Measurements from ENCODE around the gene KLHL42.
A peak's percentile ranks its signal among the peaks of the same experiment; 100 is the strongest.

Gene KLHL42

DNA sequence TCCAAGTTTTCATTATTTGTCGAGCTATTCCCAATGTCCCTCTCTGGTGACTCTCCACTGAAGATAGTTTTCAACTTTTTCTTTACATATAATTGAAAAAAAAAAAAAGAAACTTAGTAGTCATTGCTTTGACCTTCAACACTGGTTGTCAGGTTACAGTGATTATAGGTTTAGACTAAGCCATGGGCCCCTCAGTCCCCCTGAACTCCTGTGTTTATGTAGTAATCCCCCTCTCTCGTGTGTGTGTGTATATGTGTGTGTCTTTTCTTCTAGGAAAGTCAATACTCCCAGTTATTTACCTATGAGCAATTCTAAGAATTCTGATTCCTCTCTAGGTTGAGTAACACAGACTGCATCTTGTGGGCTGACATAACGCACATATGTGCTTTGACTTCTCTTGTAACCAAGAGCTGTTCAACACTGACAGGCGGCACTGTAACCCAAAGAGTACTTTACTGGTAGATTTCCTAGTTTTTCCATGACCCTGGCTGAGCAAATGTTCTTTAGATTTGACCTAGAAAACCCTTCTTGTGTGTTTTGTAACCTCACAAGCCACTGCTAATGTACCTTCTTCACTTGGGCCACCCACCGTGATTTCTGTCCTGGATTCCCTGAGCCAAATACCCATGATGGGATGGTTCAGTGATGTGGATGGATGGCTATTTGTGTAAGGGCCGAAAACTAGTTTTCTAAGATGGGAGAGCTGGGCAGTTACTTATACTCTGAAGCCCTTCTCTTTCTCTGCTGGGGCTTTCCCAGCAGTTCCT is 15.0 kb downstream of the KLHL42 start:
- DNase-seq (ENCODE audit: low read depth): peak; percentile 43
- no peak overlapping the region for H3K4me3 ChIP-seq (ENCODE audit: low read depth, low read length)
- TF ChIP-seq, protein P1, sequence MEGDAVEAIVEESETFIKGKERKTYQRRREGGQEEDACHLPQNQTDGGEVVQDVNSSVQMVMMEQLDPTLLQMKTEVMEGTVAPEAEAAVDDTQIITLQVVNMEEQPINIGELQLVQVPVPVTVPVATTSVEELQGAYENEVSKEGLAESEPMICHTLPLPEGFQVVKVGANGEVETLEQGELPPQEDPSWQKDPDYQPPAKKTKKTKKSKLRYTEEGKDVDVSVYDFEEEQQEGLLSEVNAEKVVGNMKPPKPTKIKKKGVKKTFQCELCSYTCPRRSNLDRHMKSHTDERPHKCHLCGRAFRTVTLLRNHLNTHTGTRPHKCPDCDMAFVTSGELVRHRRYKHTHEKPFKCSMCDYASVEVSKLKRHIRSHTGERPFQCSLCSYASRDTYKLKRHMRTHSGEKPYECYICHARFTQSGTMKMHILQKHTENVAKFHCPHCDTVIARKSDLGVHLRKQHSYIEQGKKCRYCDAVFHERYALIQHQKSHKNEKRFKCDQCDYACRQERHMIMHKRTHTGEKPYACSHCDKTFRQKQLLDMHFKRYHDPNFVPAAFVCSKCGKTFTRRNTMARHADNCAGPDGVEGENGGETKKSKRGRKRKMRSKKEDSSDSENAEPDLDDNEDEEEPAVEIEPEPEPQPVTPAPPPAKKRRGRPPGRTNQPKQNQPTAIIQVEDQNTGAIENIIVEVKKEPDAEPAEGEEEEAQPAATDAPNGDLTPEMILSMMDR (conservative IDR thresholded peaks at IDR 0.05; ENCODE audit: low read depth, low read length): no peak

DNA sequence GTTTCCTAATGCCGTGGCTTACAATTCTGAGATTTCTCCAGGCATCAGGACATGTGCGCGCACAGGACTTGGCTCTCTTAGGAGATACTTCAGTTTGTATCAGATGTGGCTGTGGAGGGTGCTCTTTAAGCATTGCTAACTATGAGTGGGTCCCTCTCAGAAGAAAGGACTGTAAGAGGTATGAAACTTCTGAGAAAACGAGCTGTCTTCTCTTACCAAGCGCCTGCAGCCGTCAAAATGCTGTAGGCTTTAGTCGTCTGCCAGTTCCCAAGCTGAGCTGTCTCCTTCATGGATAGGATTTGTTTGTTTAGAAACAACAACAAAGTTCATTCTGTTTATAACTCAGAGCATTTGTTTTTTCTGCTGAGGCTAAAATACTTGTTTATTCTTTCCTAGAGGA is 16.1 kb downstream of the KLHL42 start:
- H3K4me3 ChIP-seq (ENCODE audit: low read depth, low read length): no peak overlapping the region
- TF ChIP-seq, protein P1 (conservative IDR thresholded peaks at IDR 0.05; ENCODE audit: low read depth, low read length): no peak
- DNase-seq (ENCODE audit: low read depth): no peak

DNA sequence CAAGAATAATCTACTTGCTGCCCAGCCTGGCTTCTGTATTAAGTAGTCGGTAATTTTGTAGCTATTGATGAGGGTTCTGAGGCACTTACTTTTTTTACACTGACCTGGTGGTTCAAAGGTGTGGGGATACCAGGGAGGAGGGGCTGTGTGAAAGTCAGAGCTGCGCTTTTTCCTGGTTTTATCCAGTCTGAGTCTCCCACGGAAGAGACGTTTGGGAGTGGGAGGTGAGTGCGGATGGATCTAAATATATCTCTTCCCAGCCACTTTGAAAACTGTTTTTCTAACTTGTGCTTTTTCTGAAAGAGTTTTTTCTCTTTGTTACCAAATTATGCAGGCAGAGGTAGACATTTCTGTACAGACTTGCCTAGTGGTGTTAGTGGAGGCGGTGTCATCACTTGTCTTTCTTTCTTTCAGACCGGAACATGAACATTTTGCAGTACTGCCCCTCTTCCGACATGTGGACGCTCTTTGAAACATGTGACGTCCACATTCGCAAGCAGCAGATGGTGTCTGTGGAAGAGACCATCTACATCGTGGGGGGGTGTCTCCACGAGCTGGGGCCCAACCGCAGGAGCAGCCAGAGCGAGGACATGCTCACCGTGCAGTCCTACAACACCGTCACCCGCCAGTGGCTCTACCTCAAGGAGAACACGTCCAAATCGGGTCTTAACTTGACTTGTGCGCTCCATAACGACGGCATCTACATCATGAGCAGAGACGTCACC is 17.4 kb downstream of the KLHL42 start:
- no peak for DNase-seq (ENCODE audit: low read depth)
- TF ChIP-seq, protein P1 (conservative IDR thresholded peaks at IDR 0.05; ENCODE audit: low read depth, low read length): no peak
- no peak overlapping the region for H3K4me3 ChIP-seq (ENCODE audit: low read depth, low read length)

DNA sequence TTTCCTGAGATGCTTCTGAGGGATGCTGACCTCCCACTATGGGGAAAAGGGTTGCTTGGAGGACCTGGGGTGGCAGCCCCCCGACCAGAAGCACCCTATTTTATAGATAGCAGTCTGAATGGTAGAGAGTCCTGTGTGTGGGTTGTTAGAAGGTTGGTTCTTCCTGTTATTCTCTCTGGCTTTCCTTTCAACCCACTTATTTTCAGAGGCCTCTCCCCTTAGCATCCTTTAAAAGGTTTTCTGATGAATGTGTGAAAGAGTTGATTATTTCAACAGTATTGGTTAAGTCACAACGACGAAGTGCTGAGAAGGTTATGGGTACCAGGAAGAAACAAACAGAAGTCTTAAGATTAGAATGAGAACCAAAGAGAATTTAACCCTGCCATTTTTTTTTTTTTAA is 20.8 kb downstream of the KLHL42 start:
- H3K4me3 ChIP-seq (ENCODE audit: low read depth, low read length): no peak overlapping the region
- TF ChIP-seq, protein P1 (conservative IDR thresholded peaks at IDR 0.05; ENCODE audit: low read depth, low read length): no peak
- no peak for DNase-seq (ENCODE audit: low read depth)

DNA sequence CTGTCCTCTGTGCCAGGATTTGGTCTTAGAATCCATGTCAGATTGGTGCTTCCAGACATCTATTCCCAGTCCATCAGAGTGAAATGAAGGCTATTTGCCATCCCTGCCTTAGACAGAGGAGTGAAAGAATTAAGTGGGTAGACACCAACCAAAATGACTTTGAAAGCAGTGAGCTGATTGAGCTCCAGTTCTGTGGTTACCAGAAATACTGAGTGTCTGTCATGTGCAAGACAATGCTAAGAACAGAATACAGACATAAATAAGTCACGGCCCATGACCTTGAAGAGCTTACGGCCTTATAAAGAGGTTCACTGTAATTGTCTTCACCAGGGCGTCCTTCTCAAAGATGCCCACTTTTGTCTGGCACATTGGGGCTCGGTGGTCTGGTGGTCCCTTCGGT is 21.6 kb downstream of the KLHL42 start:
- H3K4me3 ChIP-seq (ENCODE audit: low read depth, low read length): no peak overlapping the region
- TF ChIP-seq, protein P1 (conservative IDR thresholded peaks at IDR 0.05; ENCODE audit: low read depth, low read length): no peak
- DNase-seq (ENCODE audit: low read depth): no peak

DNA sequence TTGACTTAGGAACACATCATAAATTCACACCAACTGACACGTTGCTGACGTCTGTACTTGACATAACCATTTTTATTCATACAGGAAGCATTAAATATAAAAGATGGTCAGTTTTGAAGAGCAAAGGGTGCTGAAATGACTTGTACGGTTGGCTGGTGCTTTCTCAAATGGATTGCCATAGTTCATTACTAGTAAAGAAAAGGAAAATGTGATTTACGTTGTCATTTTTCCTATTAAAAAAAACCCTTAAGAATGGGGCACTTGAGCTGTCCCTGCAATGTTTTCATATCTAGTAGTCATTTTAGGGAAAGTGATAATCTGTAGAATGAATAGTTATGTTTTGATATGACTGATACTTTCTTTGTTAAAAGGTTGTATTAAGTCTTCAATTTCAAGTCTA is 22.5 kb downstream of the KLHL42 start:
- H3K4me3 ChIP-seq (ENCODE audit: low read depth, low read length): no peak overlapping the region
- DNase-seq (ENCODE audit: low read depth): no peak
- TF ChIP-seq, protein P1 (conservative IDR thresholded peaks at IDR 0.05; ENCODE audit: low read depth, low read length): no peak
